Type B pancreatic cell (in vitro differentiated cells): ENCODE measurements around the gene SLC34A2. TPM values are rescaled to one million over a fixed set of nuclear protein-coding genes. Genes with fewer than 3 reads are reported as not detected.

Experiments used
- DNase-seq: peaks from one replicate; pipeline ENCODE4 v3.0.0; 2021; ENCODE audit warnings: mixed read lengths; ENCODE audit not compliant: unreplicated experiment; ENCODE audit errors: extremely low spot score
- H3K27ac Mint-ChIP-seq: 2 replicates; pipeline ENCODE4 v1.8.0; 2021; ENCODE audit warnings: mild to moderate bottlenecking, mixed read lengths
- H3K27me3 Mint-ChIP-seq: 2 replicates; pipeline ENCODE4 v1.8.0; 2021; ENCODE audit warnings: mixed read lengths
- H3K36me3 Mint-ChIP-seq: 2 replicates; pipeline ENCODE4 v1.8.0; 2021; ENCODE audit warnings: mixed read lengths
- H3K4me1 Mint-ChIP-seq: one replicate; pipeline ENCODE4 v1.8.0; 2021; ENCODE audit warnings: mixed read lengths; ENCODE audit not compliant: unreplicated experiment
- H3K4me3 Mint-ChIP-seq: 2 replicates; pipeline ENCODE4 v1.8.0; 2021; ENCODE audit warnings: mild to moderate bottlenecking, mixed read lengths
- H3K9me3 Mint-ChIP-seq: 2 replicates; pipeline ENCODE4 v1.8.0; 2021; ENCODE audit warnings: mixed read lengths
- CTCF ChIP-seq: fragments of 200-600 bp; sonication (generic); conservative IDR thresholded peaks from 2 replicates; pipeline ENCODE4 v1.5.0; 2021; ENCODE audit warnings: antibody characterized with exemption, mild to moderate bottlenecking
- total RNA-seq: library from RNA; stranded (reverse); gene quantifications from 2 replicates; pipeline ENCODE4 v1.2.1, GENCODE V29; 2021; ENCODE audit warnings: low replicate concordance

Gene SLC34A2
- total RNA-seq, 1 donor from 2014 or later: 25.7 TPM

GRCh38 chr4:25635501-25635900 lies 20.1 kb upstream of the SLC34A2 start:
- DNase-seq: no peak
- Mint-ChIP-seq H3K27ac (no peak overlapping the region), H3K27me3 (no peaks in the 10 kb centered on the region), H3K4me3 (no peak overlapping the region), H3K4me1 (no peaks in the 10 kb centered on the region), H3K36me3 (no peaks in the 10 kb centered on the region), H3K9me3 (no peaks in the 10 kb centered on the region)
- no peak for TF ChIP-seq CTCF

GRCh38 chr4:25637581-25638220 lies 17.9 kb upstream of the SLC34A2 start:
- Mint-ChIP-seq H3K9me3 (peaks cover 6% of the 10 kb centered on the region), H3K36me3 (no peaks in the 10 kb centered on the region), H3K4me1 (no peaks in the 10 kb centered on the region), H3K27me3 (no peaks in the 10 kb centered on the region), H3K27ac (no peak overlapping the region), H3K4me3 (no peak overlapping the region)
- no peak for DNase-seq
- TF ChIP-seq CTCF: no peak

GRCh38 chr4:25638221-25638601 lies 17.4 kb upstream of the SLC34A2 start:
- peaks cover 6% of the 10 kb centered on the region for H3K9me3 Mint-ChIP-seq
- H3K36me3 Mint-ChIP-seq: no peaks in the 10 kb centered on the region
- no peak for TF ChIP-seq CTCF

GRCh38 chr4:25638806-25639205 lies 16.8 kb upstream of the SLC34A2 start:
- Mint-ChIP-seq H3K27ac (no peak overlapping the region), H3K27me3 (no peaks in the 10 kb centered on the region), H3K9me3 (peaks cover 6% of the 10 kb centered on the region), H3K36me3 (no peaks in the 10 kb centered on the region), H3K4me1 (no peaks in the 10 kb centered on the region), H3K4me3 (no peak overlapping the region)
- no peak for TF ChIP-seq CTCF
- no peak for DNase-seq

More at GRCh38 chr4:25638221-25638601, 17.4 kb upstream of the SLC34A2 start:
- Mint-ChIP-seq H3K27ac (no peak overlapping the region), H3K4me3 (no peak overlapping the region), H3K4me1 (no peaks in the 10 kb centered on the region), H3K27me3 (no peaks in the 10 kb centered on the region)
- DNase-seq: no peak

- Mint-ChIP-seq H3K4me3 (no peak overlapping the region), H3K27me3 (peaks cover 25% of the 10 kb centered on the region), H3K4me1 (peaks cover 6% of the 10 kb centered on the region), H3K27ac (no peak overlapping the region), H3K9me3 (no peaks in the 10 kb centered on the region), H3K36me3 (no peaks in the 10 kb centered on the region)
- no peak for TF ChIP-seq CTCF
- DNase-seq: no peak
These were observed 5.3 kb upstream of the SLC34A2 start for GRCh38 chr4:25650311-25650710.
